ENCODE results near the gene APBA2.

DNA sequence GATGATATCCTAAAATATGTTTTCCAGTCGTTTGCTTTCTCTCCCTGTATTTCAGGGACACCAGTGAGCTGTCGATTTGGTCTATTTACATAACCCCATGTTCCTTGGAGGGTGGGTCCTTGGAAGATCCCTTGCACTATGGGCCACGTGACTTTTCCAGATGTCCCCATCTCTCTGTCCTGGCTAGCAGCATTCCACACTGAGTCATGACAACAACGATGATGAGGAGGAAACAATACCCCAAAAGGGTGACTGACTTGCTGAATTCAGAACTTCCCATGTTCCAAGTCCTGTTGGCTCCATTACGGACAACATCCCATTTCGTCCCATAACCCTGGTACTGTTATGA lies 249.5 kb downstream of the APBA2 start:
- TF ChIP-seq CTCF (conservative IDR thresholded peaks at IDR 0.05; ENCODE audit: low read length) (no peak), EZH2phosphoT487 (IDR thresholded peaks at IDR 0.05; ENCODE audit: borderline replicate concordance, low read depth, low read length) (no peak)

Measured in OCI-LY7 (cell line).